Spleen (tissue), 11 donors: Measurements from ENCODE around the gene TSPAN9. TPM values are rescaled to one million over a fixed set of nuclear protein-coding genes. Genes with fewer than 3 reads are reported as not detected.

ENCODE experiments used
- DNase-seq: peaks from one replicate; pipeline ENCODE4 v3.0.0-alpha.2; 2020
- H3K27ac ChIP-seq, 8 donors: fragments of 200-600 bp; sonication (generic) in 7 of 8; 1 replicate in 4 of 8; 2 replicates in 4 of 8; pipeline versions ENCODE4 v1.5.0 to v1.8.0; 2016 to 2021; ENCODE audit warnings: inconsistent platforms in 4 of 8, mild to moderate bottlenecking in 4 of 8, moderate library complexity in 1 of 8
- H3K27me3 ChIP-seq, 7 donors: fragments of 200-600 bp; sonication (generic) in 6 of 7; replicated peaks in 1 of 7; 1 replicate in 4 of 7; 2 replicates in 3 of 7; pipeline versions ENCODE4 v1.5.0 to v1.8.0; 2016 to 2021; ENCODE audit warnings: inconsistent platforms in 3 of 7, mild to moderate bottlenecking in 1 of 7
- H3K36me3 ChIP-seq, 6 donors: fragments of 200-600 bp; sonication (generic) in 5 of 6; 1 replicate in 4 of 6; 2 replicates in 2 of 6; pipeline versions ENCODE4 v1.5.0 to v1.8.0; 2016 to 2021; ENCODE audit warnings: inconsistent platforms in 2 of 6
- H3K4me1 ChIP-seq, 6 donors: fragments of 200-600 bp; sonication (generic) in 5 of 6; 1 replicate in 3 of 6; 2 replicates in 3 of 6; pipeline versions ENCODE4 v1.5.0 to v1.8.0; 2016 to 2021; ENCODE audit warnings: inconsistent platforms in 3 of 6
- H3K4me3 ChIP-seq, 8 donors: fragments of 200-600 bp; sonication (generic) in 7 of 8; 1 replicate in 4 of 8; 2 replicates in 4 of 8; pipeline versions ENCODE4 v1.5.0 to v1.8.0; 2016 to 2021; ENCODE audit warnings: inconsistent platforms in 4 of 8, mild to moderate bottlenecking in 4 of 8, moderate library complexity in 2 of 8
- H3K9me3 ChIP-seq, 8 donors: fragments of 200-600 bp; sonication (generic) in 7 of 8; 1 replicate in 4 of 8; 2 replicates in 4 of 8; pipeline versions ENCODE4 v1.5.0 to v1.8.0; 2016 to 2021; ENCODE audit warnings: inconsistent platforms in 4 of 8
- CTCF ChIP-seq, 11 experiments: fragments of 200-600 bp in 7 of 11; fragments of 450-650 bp in 4 of 11; sonication (generic) in 4 of 11; IDR thresholded peaks in 8 of 11; conservative IDR thresholded peaks in 3 of 11; 1 replicate in 7 of 11; 2 replicates in 4 of 11; pipeline versions ENCODE4 v1.4.0 to v1.8.0; 2016 to 2021; ENCODE audit warnings: antibody characterized with exemption in 11 of 11, inconsistent platforms in 4 of 11, mild to moderate bottlenecking in 1 of 11
- POLR2A ChIP-seq, 3 donors: fragments of 450-650 bp; IDR thresholded peaks; one replicate each; pipeline ENCODE4 v1.5.1; 2017; ENCODE audit warnings: antibody characterized with exemption in 3 of 3, mild to moderate bottlenecking in 1 of 3
- POLR2AphosphoS5 ChIP-seq, 3 donors: sonication (generic); formaldehyde crosslinking; IDR thresholded peaks; one replicate each; pipeline ENCODE4 v1.5.1; 2017; ENCODE audit warnings: antibody characterized with exemption in 3 of 3
- WGBS, 5 donors: extraction: QIAGEN DNeasy Blood & Tissue Kit in 3 of 5; methylation state at CpG; one replicate each; pipeline versions ENCODE4 v1.1.5 to v1.1.7; 2013 to 2018; 5-methylcytosine and 5-hydroxymethylcytosine counted together
- intact Hi-C: fragments of 100-400 bp; cut with DNase I; formaldehyde crosslinking; loops from one replicate; pipeline ENCODE4 v1.15.0; 2023; ENCODE audit warnings: low total_unique reads
- polyA plus RNA-seq, 3 donors: library from polyadenylated mRNA; stranded (reverse); fragments of 200-250 nt; gene quantifications; one replicate each; pipeline ENCODE4 v1.2.1, GENCODE V29; 2013
- total RNA-seq, 7 donors: library from RNA; depleted of rRNA in 3 of 7; stranded (reverse); fragments of >200 nt in 3 of 7; fragmentation: NEBNext Ultra II Directional in 4 of 7; extraction: Animal tissue kit (Norgen Biotek cat#: 25700) in 4 of 7; gene quantifications; one replicate each; pipeline versions ENCODE4 v1.1.0 to v1.2.1, GENCODE V29; 2016 to 2021
- donor health status: healthy with polysubstance abuse.
- donor health status: DM: no; HTN: no; CAD: no; lungs with moderate emphysema.
- donor health status: DM: no; HTN: no; CAD: no.
- donor health status: Bipolar disorder and iron deficiency.
- donor health status: healthy.
- donor health status: DM: no; HTN: no; CAD: no.
- donor health status: DM: yes; HTN: yes; CAD: no.

The TSPAN9 gene
- total and polyA plus RNA-seq, 10 donors: 3.6 to 51.1 (median 32.4) TPM

GRCh38 chr12:3218228-3219171, 141.3 kb downstream of the TSPAN9 start:
- Histone ChIP-seq H3K9me3 (no peaks in the 10 kb centered on the region), H3K27ac (peak overlapping the region in 7 of 8 donors; percentile 51 to 71 (median 55)), H3K4me1 (peaks cover 10 to 40% (median 16%) of the 10 kb centered on the region in 6 donors), H3K4me3 (no peak overlapping the region), H3K27me3 (no peaks in the 10 kb centered on the region), H3K36me3 (no peaks in the 10 kb centered on the region)
- intact Hi-C loops: no loop called here
- TF ChIP-seq CTCF (IDR thresholded peaks at IDR 0.05 in 8 of 11, conservative IDR thresholded peaks at IDR 0.05 in 3 of 11): no peak
- TF ChIP-seq POLR2AphosphoS5 (IDR thresholded peaks at IDR 0.05): peak in 1 of 3 donors; percentile 38
- DNase-seq: no peak
- 51 to 64% (median 58%) methylated on average over 17 to 19 of the region's 19 CpGs for WGBS, 5 donors

- H3K27me3 ChIP-seq: no peaks in the 10 kb centered on the region
- TF ChIP-seq CTCF (IDR thresholded peaks at IDR 0.05 in 8 of 11, conservative IDR thresholded peaks at IDR 0.05 in 3 of 11): no peak
- TF ChIP-seq POLR2A (IDR thresholded peaks at IDR 0.05): no peak
- no peak for TF ChIP-seq POLR2AphosphoS5 (IDR thresholded peaks at IDR 0.05)
- no peak for DNase-seq
- intact Hi-C loops: no loop called here
- peak overlapping the region in 6 of 8 donors; percentile 51 to 71 (median 58) for H3K27ac ChIP-seq
- no peak overlapping the region for H3K4me3 ChIP-seq
- 88 to 92% (median 90%) methylated on average over 8 of the region's 8 CpGs for WGBS, 5 donors
- H3K9me3 ChIP-seq: no peaks in the 10 kb centered on the region
- peaks cover 10 to 40% (median 16%) of the 10 kb centered on the region in 6 donors for H3K4me1 ChIP-seq
- no peaks in the 10 kb centered on the region for H3K36me3 ChIP-seq
These were observed 142.1 kb downstream of the TSPAN9 start for GRCh38 chr12:3219233-3219632.

GRCh38 chr12:3220382-3221321, 143.5 kb downstream of the TSPAN9 start:
- peaks cover 10 to 49% (median 22%) of the 10 kb centered on the region in 6 donors for H3K4me1 ChIP-seq
- H3K4me3 ChIP-seq: no peak overlapping the region
- intact Hi-C loops: no loop called here
- H3K27me3 ChIP-seq: no peaks in the 10 kb centered on the region
- H3K36me3 ChIP-seq: no peaks in the 10 kb centered on the region
- H3K27ac ChIP-seq: peak overlapping the region in 2 of 8 donors; percentile 5 to 27
- WGBS, 5 donors: 68 to 74% (median 70%) methylated on average over 18 to 21 of the region's 21 CpGs
- TF ChIP-seq POLR2AphosphoS5 (IDR thresholded peaks at IDR 0.05): peak in 1 of 3 donors; percentile 17
- no peak for TF ChIP-seq POLR2A (IDR thresholded peaks at IDR 0.05)
- DNase-seq: no peak
- H3K9me3 ChIP-seq: no peaks in the 10 kb centered on the region

- no peak for DNase-seq
- TF ChIP-seq POLR2AphosphoS5 (IDR thresholded peaks at IDR 0.05) (no peak), POLR2A (IDR thresholded peaks at IDR 0.05) (no peak)
- H3K9me3 ChIP-seq: no peaks in the 10 kb centered on the region
- H3K36me3 ChIP-seq: no peaks in the 10 kb centered on the region
- WGBS, 5 donors: 84 to 92% (median 88%) methylated on average over 6 of the region's 6 CpGs
- no peaks in the 10 kb centered on the region for H3K27me3 ChIP-seq
- no peak overlapping the region for H3K4me3 ChIP-seq
- no peak overlapping the region for H3K27ac ChIP-seq
- intact Hi-C loops: no loop called here
- H3K4me1 ChIP-seq: peaks cover 10 to 55% (median 26%) of the 10 kb centered on the region in 6 donors
These were observed 145.1 kb downstream of the TSPAN9 start for GRCh38 chr12:3222306-3222705.
